Mesodermal cell (in vitro differentiated cells): Measurements from ENCODE around the gene PRSS2. TPM values are rescaled to one million over a fixed set of nuclear protein-coding genes. Genes with fewer than 3 reads are reported as not detected.
"Not testable (repeated sequence)": the region's sequence is repeated elsewhere in the genome, so short reads cannot be mapped to it uniquely, and the experiment has no call there.

Experiments used
- H3K27ac ChIP-seq: 2 replicates; pipeline ENCODE4 v1.7.0; 2013; ENCODE audit warnings: mild to moderate bottlenecking, low read depth, low read length, moderate library complexity; ENCODE audit not compliant: severe bottlenecking
- H3K36me3 ChIP-seq: 2 replicates; pipeline ENCODE4 v1.7.1; 2013; ENCODE audit warnings: mild to moderate bottlenecking, low read length, moderate library complexity; ENCODE audit not compliant: control insufficient read depth, insufficient read depth
- H3K4me1 ChIP-seq: one replicate; pipeline ENCODE4 v1.7.1; 2013; ENCODE audit warnings: mild to moderate bottlenecking, low read length; ENCODE audit not compliant: insufficient read depth, control insufficient read depth, poor library complexity, severe bottlenecking
- H3K4me3 ChIP-seq: 2 replicates; pipeline ENCODE4 v1.7.0; 2013; ENCODE audit warnings: low read length, control low read depth, mild to moderate bottlenecking; ENCODE audit not compliant: insufficient read depth, poor library complexity, severe bottlenecking; ENCODE audit errors: extremely low read depth
- H3K9me3 ChIP-seq: 2 replicates; pipeline ENCODE4 v1.7.1; 2013; ENCODE audit warnings: mild to moderate bottlenecking, low read length, moderate library complexity; ENCODE audit not compliant: control insufficient read depth
- WGBS, 2 experiments: methylation state at CpG; one replicate each; pipeline ENCODE4 v1.1.5; 2013; ENCODE audit warnings: missing lambda C conversion rate in 2 of 2; ENCODE audit not compliant: insufficient coverage in 2 of 2; 5-methylcytosine and 5-hydroxymethylcytosine counted together
- polyA plus RNA-seq, 2 experiments: library from polyadenylated mRNA; stranded (reverse); fragments of 50-300 nt; gene quantifications; one replicate each; pipeline ENCODE4 v1.2.3, GENCODE V29; 2013

PRSS2 gene
- polyA plus RNA-seq (2013, experiment 1 of 2), result not detected
- polyA plus RNA-seq (2013, experiment 2 of 2), result not detected

GRCh38 chr7:142770661-142771352 is at the start of gene PRSS2:
Gene PRSS2, plus strand, starts transcription at chr7:142770970. Its CDS starts 13 bp downstream, at chr7:142770983.
- 89 to 94% methylated on average over 4 to 5 of the region's 7 CpGs for WGBS, 2 experiments
- H3K4me1 ChIP-seq, result no peaks in the 10 kb centered on the region
- H3K9me3 ChIP-seq, result no peaks in the 10 kb centered on the region
- H3K36me3 ChIP-seq, result no peaks in the 10 kb centered on the region
- no peak within 1 kb of the TSS for H3K4me3 ChIP-seq
- no peak within 1 kb of the TSS for H3K27ac ChIP-seq

DNA sequence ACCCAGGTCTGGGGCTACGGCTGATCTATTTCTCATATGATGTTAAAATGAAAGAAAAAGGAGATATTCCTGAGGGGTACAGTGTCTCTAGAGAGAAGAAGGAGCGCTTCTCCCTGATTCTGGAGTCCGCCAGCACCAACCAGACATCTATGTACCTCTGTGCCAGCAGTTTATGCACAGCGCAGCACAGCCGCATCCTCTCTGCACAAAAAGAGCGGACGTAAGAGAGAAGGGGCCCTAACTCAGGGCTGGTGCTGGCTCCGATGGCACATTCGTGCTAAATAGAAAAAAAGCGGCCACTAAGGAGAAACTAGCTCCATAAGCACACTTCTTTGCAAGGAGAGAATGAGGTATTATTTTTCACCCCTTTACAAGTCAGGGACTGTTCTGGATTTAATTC is 49.8 kb upstream of the PRSS2 start:
- Histone ChIP-seq H3K9me3 (no peaks in the 10 kb centered on the region), H3K36me3 (no peaks in the 10 kb centered on the region), H3K27ac (no peak overlapping the region), H3K4me1 (no peaks in the 10 kb centered on the region), H3K4me3 (no peak overlapping the region)
- WGBS, 2 experiments, result 93% methylated on average over 9 to 10 of the region's 10 CpGs

- Histone ChIP-seq H3K36me3 (no peaks in the 10 kb centered on the region), H3K4me3 (no peak overlapping the region), H3K4me1 (no peaks in the 10 kb centered on the region), H3K9me3 (no peaks in the 10 kb centered on the region), H3K27ac (no peak overlapping the region)
- WGBS, 2 experiments, result 89 to 93% methylated on average over 11 to 12 of the region's 15 CpGs
Observed at GRCh38 chr7:142722248-142722794, 48.4 kb upstream of the PRSS2 start.

DNA sequence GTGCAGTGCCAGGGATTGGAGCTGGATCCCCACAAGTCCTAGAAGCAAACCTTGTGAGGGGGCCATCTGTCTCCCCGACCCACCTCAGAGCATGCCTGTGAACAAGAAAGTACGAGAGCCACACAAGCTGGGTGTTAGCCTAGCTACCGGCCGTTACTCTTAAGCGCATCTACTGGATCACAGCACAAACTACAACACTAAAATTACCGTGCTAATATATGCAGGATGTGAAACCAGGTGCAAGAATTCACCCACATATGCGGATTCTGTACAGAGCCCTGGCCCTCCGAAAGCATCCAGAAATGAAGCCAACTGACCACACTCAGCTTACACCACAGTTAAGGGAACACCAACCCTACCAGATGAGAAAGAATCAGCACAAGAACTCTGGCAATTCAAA is 37.5 kb upstream of the PRSS2 start:
- no peaks in the 10 kb centered on the region for H3K9me3 ChIP-seq
- H3K4me1 ChIP-seq, result no peaks in the 10 kb centered on the region
- WGBS, 2 experiments, result 92 to 93% methylated on average over 4 to 8 of the region's 8 CpGs
- H3K27ac ChIP-seq, result no peak overlapping the region
- no peak overlapping the region for H3K4me3 ChIP-seq
- no peaks in the 10 kb centered on the region for H3K36me3 ChIP-seq

DNA sequence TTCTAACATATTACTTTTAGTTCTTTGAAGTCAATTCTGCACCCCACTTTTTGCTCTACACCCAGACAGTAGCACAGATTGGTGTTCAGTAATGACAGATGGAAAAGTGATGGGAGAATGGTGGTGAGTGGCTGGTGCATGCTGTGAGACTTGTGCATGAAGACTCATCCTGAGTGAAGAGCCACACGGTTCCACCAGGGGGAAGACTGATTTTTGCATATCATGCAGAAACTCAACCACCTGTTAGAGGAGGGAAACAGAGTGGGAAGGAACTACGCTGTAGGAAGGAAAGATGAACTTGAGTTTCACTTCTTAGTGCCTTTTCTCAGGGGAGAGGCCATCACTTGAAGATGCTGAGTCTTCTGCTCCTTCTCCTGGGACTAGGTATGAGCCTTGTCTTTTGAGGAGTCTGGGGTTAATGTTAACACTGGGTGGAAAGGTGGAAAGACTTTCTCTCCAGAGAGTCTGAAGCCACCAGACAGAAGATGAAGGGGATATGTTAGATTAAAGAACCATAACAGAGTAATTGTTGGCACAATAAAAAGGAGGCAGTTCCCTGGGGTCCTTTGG is 30.8 kb upstream of the PRSS2 start:
- H3K27ac ChIP-seq, result no peak overlapping the region
- 69% methylated on average over 2 of the region's 2 CpGs; no CpG with 5 or more reads in 1 of the 2 experiments for WGBS, 2 experiments

GRCh38 chr7:142740786-142741185 is 30.0 kb upstream of the PRSS2 start:
- Histone ChIP-seq H3K4me1 (no peaks in the 10 kb centered on the region), H3K9me3 (no peaks in the 10 kb centered on the region), H3K4me3 (no peak overlapping the region), H3K27ac (no peak overlapping the region), H3K36me3 (no peaks in the 10 kb centered on the region)
- WGBS, 2 experiments, result 58 to 94% methylated on average over 2 of the region's 5 CpGs

More for the DNA sequence above, 30.8 kb upstream of the PRSS2 start:
- Histone ChIP-seq H3K9me3 (no peaks in the 10 kb centered on the region), H3K36me3 (no peaks in the 10 kb centered on the region), H3K4me1 (no peaks in the 10 kb centered on the region), H3K4me3 (no peak overlapping the region)

DNA sequence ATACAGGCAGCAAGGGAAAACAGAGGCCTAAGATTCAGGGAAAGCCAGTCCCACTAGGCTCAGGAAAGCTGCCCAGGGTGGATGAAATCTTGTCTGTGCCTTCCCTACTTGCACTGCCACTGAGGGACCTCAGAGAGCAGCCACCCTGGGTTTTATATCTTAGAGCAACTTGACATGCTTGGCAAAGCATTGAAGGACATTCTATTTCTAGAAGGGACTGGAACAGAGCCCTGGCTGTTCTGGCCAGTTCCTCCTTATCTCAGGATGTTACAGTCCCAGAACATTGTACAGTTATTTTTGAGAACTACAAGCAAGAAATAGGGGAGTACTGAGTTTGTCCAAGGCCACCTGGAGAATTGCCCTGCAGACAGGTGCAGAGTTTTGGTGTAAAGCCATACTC is 28.8 kb upstream of the PRSS2 start:
- not testable (repeated sequence) for H3K4me1 ChIP-seq, H3K9me3 ChIP-seq, H3K4me3 ChIP-seq, H3K36me3 ChIP-seq, H3K27ac ChIP-seq

DNA sequence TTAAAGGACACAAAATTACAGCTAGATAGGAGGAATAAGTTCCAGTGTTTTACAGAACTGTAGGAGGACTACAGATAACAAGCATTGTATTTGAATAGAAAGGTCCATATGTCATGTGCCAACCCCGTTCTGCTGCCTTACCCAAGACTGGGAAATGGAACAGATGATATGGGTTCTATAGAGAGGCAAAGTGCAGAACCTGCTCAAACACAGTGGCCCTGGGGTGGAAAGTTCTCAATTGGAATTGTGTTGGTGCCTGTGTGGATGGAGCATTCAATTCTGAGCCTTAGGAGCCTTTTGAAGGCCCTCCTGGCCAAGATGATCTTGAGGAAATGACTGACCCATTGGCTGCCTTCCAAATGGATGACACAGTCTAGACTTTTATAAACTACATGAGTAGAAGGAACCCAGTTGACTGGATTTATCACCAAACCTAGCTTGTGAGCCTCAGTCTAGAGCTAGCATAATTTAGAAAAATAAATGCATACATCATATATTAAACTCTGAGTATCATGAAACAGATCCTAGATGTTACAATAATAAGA is 25.6 kb upstream of the PRSS2 start:
- H3K9me3 ChIP-seq, result no peaks in the 10 kb centered on the region
- no peaks in the 10 kb centered on the region for H3K36me3 ChIP-seq
- H3K4me3 ChIP-seq, result no peak overlapping the region
- no peaks in the 10 kb centered on the region for H3K4me1 ChIP-seq
- 86 to 100% methylated on average over 1 of the region's 1 CpG for whole genome bisulfite sequencing, 2 experiments
- H3K27ac ChIP-seq, result no peak overlapping the region

GRCh38 chr7:142745745-142746144 is 25.0 kb upstream of the PRSS2 start:
- 80 to 100% methylated on average over 1 to 3 of the region's 4 CpGs for WGBS, 2 experiments
- no peak overlapping the region for H3K4me3 ChIP-seq

GRCh38 chr7:142746264-142746663 is 24.5 kb upstream of the PRSS2 start:
- H3K4me3 ChIP-seq, result no peak overlapping the region
- no peaks in the 10 kb centered on the region for H3K36me3 ChIP-seq
- H3K27ac ChIP-seq, result no peak overlapping the region
- H3K9me3 ChIP-seq, result no peaks in the 10 kb centered on the region
- 88 to 93% methylated on average over 2 to 3 of the region's 3 CpGs for WGBS, 2 experiments
- no peaks in the 10 kb centered on the region for H3K4me1 ChIP-seq

More at GRCh38 chr7:142745745-142746144, 25.0 kb upstream of the PRSS2 start:
- H3K4me1 ChIP-seq, result no peaks in the 10 kb centered on the region
- H3K9me3 ChIP-seq, result no peaks in the 10 kb centered on the region
- no peaks in the 10 kb centered on the region for H3K36me3 ChIP-seq
- H3K27ac ChIP-seq, result no peak overlapping the region

- H3K9me3 ChIP-seq, H3K36me3 ChIP-seq, H3K4me3 ChIP-seq, H3K27ac ChIP-seq, H3K4me1 ChIP-seq: not testable (repeated sequence)
- 80 to 93% methylated on average over 1 of the region's 2 CpGs for WGBS, 2 experiments
Observed at GRCh38 chr7:142748410-142748809, 22.4 kb upstream of the PRSS2 start.
